ENCODE results near the gene PAMR1.

The PAMR1 gene

DNA sequence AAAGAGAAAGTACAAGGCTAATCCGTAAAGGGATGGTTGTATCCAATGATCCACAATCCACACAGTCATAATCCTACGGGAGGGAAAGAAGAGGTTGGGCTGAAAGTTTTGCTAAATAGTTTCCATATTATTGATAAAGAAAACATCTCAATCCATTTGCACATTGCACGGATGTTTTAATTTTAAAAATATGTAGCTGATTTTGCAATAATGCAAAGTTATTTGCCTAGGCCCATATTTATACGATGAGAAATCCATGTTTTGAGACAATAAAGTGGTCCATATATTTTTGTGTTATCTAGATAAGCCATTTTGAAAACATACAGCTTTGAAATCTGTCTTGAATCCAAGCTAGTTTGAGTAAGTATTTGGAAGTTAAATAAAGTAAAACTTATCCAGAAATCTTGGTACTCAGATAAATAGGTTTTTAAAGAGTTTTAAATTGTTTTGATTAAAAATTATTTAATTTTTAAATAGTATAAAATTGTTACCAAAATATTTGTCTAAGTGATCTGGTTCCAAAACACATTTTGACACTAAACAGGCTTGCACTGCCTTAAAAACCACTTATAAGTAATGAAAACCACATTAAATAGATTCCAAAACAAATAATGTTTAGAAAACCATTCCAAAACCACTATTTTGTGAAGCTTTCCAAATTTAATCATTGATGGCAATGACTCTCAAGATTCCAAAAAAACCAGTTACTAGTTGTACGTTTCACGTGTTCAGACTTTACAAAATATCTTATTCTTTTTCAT, 38.2 kb upstream of the PAMR1 start:
- no peak for DNase-seq (ENCODE audit: low read depth)
- no peak overlapping the region for H3K4me3 ChIP-seq (replicated peaks; ENCODE audit: low read depth, low read length)

DNA sequence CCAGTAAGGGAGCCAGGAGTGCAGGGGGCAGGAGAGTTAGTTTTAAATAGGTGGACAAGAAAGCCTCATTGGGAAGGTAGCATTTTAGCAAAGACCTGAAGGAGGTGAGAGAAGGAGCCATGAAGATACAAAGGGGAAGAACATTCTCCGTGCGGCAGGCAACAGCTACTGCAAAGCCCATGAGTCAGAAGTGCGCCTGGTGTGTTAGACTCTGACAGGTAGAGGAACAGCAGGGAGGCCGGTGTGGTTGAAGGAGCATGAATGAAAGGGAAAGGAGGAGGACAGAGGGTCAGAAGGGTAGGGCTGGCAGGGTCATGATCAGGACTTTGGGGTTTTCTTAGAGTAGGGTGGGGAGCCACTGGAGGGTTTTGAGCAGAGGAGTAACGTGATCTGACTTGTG, 34.5 kb upstream of the PAMR1 start:
- DNase-seq (ENCODE audit: low read depth): no peak
- TF ChIP-seq, protein P1, sequence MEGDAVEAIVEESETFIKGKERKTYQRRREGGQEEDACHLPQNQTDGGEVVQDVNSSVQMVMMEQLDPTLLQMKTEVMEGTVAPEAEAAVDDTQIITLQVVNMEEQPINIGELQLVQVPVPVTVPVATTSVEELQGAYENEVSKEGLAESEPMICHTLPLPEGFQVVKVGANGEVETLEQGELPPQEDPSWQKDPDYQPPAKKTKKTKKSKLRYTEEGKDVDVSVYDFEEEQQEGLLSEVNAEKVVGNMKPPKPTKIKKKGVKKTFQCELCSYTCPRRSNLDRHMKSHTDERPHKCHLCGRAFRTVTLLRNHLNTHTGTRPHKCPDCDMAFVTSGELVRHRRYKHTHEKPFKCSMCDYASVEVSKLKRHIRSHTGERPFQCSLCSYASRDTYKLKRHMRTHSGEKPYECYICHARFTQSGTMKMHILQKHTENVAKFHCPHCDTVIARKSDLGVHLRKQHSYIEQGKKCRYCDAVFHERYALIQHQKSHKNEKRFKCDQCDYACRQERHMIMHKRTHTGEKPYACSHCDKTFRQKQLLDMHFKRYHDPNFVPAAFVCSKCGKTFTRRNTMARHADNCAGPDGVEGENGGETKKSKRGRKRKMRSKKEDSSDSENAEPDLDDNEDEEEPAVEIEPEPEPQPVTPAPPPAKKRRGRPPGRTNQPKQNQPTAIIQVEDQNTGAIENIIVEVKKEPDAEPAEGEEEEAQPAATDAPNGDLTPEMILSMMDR (IDR thresholded peaks at IDR 0.05; ENCODE audit: low read length, missing control alignments): no peak

More for the DNA sequence above, 38.2 kb upstream of the PAMR1 start:
- TF ChIP-seq, protein P1 (IDR thresholded peaks at IDR 0.05; ENCODE audit: low read length, missing control alignments): no peak

DNA sequence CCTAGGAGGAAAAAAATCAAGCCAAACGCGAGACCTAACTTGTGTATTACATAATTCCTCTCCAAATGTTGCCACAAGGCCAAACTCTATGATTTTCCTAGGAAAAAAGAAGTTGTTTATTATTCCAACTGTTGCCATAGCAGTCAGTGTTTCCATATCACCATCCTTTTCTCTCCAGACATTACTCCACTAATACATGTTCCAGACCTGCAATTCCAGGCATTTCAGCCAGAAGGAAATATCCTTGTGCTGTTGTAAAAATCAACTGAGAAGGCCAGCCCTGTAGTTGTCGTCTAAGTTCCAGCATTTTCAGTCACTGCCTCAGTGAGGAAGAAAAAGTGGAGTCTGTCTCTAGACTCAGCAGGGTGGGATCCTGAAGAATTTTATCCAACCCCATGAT, 33.1 kb upstream of the PAMR1 start:
- peak; percentile 60 for DNase-seq (ENCODE audit: low read depth)

More for the DNA sequence above, 34.5 kb upstream of the PAMR1 start:
- no peak overlapping the region for H3K4me3 ChIP-seq (replicated peaks; ENCODE audit: low read depth, low read length)

DNA sequence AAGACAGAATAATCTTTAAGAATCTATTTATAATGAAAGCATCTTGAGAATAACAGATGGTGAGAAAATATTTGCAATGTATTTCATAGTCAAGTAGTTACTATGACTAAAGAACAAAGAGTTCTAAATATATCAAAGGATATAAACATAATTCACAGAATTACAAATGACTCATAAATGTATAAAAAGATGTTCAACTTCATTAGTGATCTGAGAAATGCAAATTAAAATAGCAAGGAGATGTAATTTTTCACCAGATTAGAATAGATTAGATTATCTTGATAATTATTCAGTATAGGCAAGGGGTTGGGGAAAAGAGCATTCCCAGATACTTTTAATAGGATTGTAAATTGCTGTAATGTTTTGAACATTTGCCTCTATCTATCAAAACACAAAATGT, 30.1 kb upstream of the PAMR1 start:
- TF ChIP-seq, protein P1 (IDR thresholded peaks at IDR 0.05; ENCODE audit: low read length, missing control alignments): no peak
- no peak for DNase-seq (ENCODE audit: low read depth)
- no peak overlapping the region for H3K4me3 ChIP-seq (replicated peaks; ENCODE audit: low read depth, low read length)

More for the DNA sequence above, 33.1 kb upstream of the PAMR1 start:
- TF ChIP-seq, protein P1 (IDR thresholded peaks at IDR 0.05; ENCODE audit: low read length, missing control alignments): no peak
- H3K4me3 ChIP-seq (replicated peaks; ENCODE audit: low read depth, low read length): no peak overlapping the region

DNA sequence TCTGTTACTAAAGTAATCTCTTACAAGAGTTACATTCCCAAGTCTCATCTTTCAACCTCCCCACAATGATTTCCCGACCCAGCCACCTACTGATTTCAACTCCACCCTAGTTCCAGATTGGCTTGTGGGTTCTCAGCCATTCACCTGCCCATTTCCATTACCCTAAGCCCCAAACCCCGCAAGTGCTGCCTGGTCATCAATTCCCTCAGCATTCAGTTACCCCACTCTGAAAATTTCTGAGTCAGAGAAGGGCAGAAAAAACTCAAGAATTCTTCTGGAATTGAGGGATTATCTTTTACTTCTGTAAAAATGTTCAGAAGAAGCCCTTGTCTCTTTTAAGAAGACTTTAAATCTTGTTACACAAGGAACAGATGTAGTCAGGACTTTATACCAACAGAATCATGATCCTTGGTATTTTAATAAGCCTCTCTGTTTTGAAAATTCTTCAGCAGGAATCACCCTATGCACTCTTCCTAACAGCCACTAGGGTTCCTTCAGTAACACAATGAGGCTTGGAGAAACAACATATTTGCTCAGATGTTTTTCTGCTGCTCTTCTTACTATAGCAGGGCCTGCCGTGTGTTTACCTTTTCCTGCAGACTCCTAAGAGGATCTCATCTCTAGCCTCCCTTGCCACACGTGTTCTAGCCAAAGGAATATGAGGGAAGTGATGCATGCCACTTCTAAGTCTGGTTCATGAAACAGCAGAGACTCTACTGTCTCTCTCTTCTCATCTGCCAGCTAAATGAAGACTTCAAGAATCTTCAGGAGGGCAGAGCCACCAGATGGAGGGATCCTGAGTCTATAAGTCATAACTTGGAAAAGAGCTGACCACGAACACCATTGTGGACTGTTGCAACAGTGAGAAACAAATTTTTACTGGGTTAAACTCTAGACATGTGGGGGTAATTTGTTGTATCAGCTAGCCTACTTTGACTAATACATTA, 29.3 kb upstream of the PAMR1 start:
- no peak overlapping the region for H3K4me3 ChIP-seq (replicated peaks; ENCODE audit: low read depth, low read length)
- TF ChIP-seq, protein P1 (IDR thresholded peaks at IDR 0.05; ENCODE audit: low read length, missing control alignments): peak; percentile 51
- peak; percentile 35 for DNase-seq (ENCODE audit: low read depth)

DNA sequence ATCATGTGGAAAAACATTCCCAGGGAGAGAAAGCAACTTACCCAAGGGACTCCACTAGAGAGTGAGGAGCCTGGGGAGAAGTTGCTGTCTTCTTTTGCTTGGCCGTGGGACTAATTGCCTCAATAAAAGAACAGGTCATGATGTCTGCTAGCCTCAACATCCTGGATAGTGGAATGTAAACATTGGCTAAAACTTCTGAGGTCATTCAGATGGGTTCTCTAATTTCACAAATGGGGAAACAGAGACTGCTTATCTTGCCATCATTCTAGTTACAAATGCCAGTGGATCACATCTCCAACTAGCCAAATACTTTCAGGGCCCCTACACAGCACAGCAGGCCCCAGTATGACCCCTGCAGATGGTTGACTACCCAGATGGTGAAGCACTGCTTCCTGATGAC, 28.4 kb upstream of the PAMR1 start:
- H3K4me3 ChIP-seq (replicated peaks; ENCODE audit: low read depth, low read length): no peak overlapping the region
- TF ChIP-seq, protein P1 (IDR thresholded peaks at IDR 0.05; ENCODE audit: low read length, missing control alignments): no peak
- DNase-seq (ENCODE audit: low read depth): peak; percentile 54

All from fibroblast of pulmonary artery (primary cell).